Common myeloid progenitor, CD34-positive (primary cell): Measurements from ENCODE around the gene MEIOC.
"Not testable (repeated sequence)": the region's sequence is repeated elsewhere in the genome, so short reads cannot be mapped to it uniquely, and the experiment has no call there.

Experiments
- CTCF ChIA-PET: fragments of 350-600 bp; sonication (Branson Sonifier 250); formaldehyde crosslinking; loops from one replicate; lab custom pipeline; 2021; ENCODE audit warnings: antibody characterized with exemption; lab: Charles Lee
- POLR2A ChIA-PET: fragments of 350-600 bp; sonication (Branson Sonifier 250); formaldehyde crosslinking; loops from one replicate; lab custom pipeline; 2021; ENCODE audit warnings: antibody characterized with exemption; lab: Charles Lee
- DNase-seq, 3 donors: peaks; one replicate each; pipeline versions ENCODE4 v3.0.0 to v3.0.0-alpha.2; 2013
- H3K27ac ChIP-seq, 2 experiments: 1 replicate in 1 of 2; 2 replicates in 1 of 2; pipeline ENCODE4 v1.7.0; 2013; ENCODE audit warnings: inconsistent platforms in 2 of 2, low read length in 2 of 2, mild to moderate bottlenecking in 2 of 2, low read depth in 1 of 2, moderate library complexity in 1 of 2; ENCODE audit not compliant: severe bottlenecking in 2 of 2, insufficient read depth in 1 of 2, poor library complexity in 1 of 2
- H3K27me3 ChIP-seq, 5 experiments: replicated peaks in 2 of 5; 1 replicate in 3 of 5; 2 replicates in 2 of 5; pipeline versions ENCODE4 v1.6.1 to v1.7.0; 2013; ENCODE audit warnings: low read length in 4 of 5, mild to moderate bottlenecking in 2 of 5, moderate library complexity in 2 of 5, inconsistent platforms in 1 of 5; ENCODE audit not compliant: insufficient read depth in 5 of 5, control insufficient read depth in 4 of 5
- H3K36me3 ChIP-seq, 4 experiments: 1 replicate in 2 of 4; 2 replicates in 2 of 4; pipeline versions ENCODE4 v1.6.1 to v1.7.0; 2013; ENCODE audit warnings: low read length in 3 of 4, control low read depth in 1 of 4, mild to moderate bottlenecking in 1 of 4; ENCODE audit not compliant: control insufficient read depth in 4 of 4, insufficient read depth in 4 of 4
- H3K4me1 ChIP-seq, 4 experiments: 1 replicate in 3 of 4; 2 replicates in 1 of 4; pipeline versions ENCODE4 v1.6.1 to v1.7.1; 2013; ENCODE audit warnings: low read length in 3 of 4, mild to moderate bottlenecking in 3 of 4, control low read depth in 1 of 4, inconsistent platforms in 1 of 4, moderate library complexity in 1 of 4; ENCODE audit not compliant: control insufficient read depth in 4 of 4, insufficient read depth in 4 of 4; ENCODE audit errors: control extremely low read depth in 1 of 4
- H3K4me3 ChIP-seq, 7 experiments: 1 replicate in 4 of 7; 2 replicates in 3 of 7; pipeline versions ENCODE4 v1.5.1 to v1.7.0; 2013; ENCODE audit warnings: mild to moderate bottlenecking in 7 of 7, low read length in 6 of 7, moderate library complexity in 6 of 7, inconsistent platforms in 2 of 7, low read depth in 2 of 7, control low read depth in 1 of 7; ENCODE audit not compliant: insufficient read depth in 4 of 7, control insufficient read depth in 1 of 7; ENCODE audit errors: extremely low read depth in 1 of 7
- H3K9me3 ChIP-seq, 5 experiments: 1 replicate in 4 of 5; 2 replicates in 1 of 5; pipeline versions ENCODE4 v1.6.1 to v1.7.1; 2013; ENCODE audit warnings: low read length in 4 of 5, mild to moderate bottlenecking in 2 of 5, inconsistent platforms in 1 of 5, low read depth in 1 of 5, moderate library complexity in 1 of 5; ENCODE audit not compliant: control insufficient read depth in 4 of 5, insufficient read depth in 2 of 5; ENCODE audit errors: control extremely low read depth in 1 of 5
- WGBS: methylation state at CpG from one replicate; pipeline ENCODE4 v1.1.5; 2013; ENCODE audit not compliant: insufficient coverage; 5-methylcytosine and 5-hydroxymethylcytosine counted together

Gene MEIOC

DNA sequence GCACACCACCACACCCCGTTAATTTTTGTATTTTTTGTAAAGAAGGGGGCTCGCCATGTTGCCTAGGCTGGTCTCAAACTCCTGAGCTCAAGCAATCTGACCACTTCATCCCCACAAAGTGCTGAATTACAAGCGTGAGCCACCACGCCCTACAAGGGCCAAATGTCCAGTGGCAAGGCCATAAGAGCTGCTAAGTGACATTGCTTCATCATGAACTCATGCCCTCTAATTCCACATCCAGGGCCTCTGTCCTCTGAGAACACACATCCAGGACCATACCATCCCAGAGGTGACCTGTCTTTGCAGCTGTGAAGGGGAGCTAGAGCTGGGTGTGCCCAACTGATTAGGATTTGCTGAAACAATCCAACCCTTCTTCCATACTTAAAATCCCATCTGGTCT lies 25.6 kb upstream of the MEIOC start:
- 100% methylated on average over 3 of the region's 4 CpGs for WGBS
- POLR2A ChIA-PET: interaction anchor here (0.9 kb wide), 1 partner anchor 13 kb away, joined by 4 read pairs; no protein-coding TSS in a partner anchor
- CTCF ChIA-PET: interaction anchor here (0.9 to 7.6 kb wide), 5 partner anchors 14 to 108 kb away, joined by 3 to 59 read pairs (median 3); no protein-coding TSS in a partner anchor
- no peak for DNase-seq
- peaks cover 0 to 4% (median 0%) of the 10 kb centered on the region in 5 experiments for H3K27me3 ChIP-seq
- no peak overlapping the region for H3K4me3 ChIP-seq
- no peaks in the 10 kb centered on the region for H3K36me3 ChIP-seq
- peaks cover 0 to 7% (median 2%) of the 10 kb centered on the region in 4 experiments for H3K4me1 ChIP-seq
- H3K27ac ChIP-seq: no peak overlapping the region
- no peaks in the 10 kb centered on the region for H3K9me3 ChIP-seq

DNA sequence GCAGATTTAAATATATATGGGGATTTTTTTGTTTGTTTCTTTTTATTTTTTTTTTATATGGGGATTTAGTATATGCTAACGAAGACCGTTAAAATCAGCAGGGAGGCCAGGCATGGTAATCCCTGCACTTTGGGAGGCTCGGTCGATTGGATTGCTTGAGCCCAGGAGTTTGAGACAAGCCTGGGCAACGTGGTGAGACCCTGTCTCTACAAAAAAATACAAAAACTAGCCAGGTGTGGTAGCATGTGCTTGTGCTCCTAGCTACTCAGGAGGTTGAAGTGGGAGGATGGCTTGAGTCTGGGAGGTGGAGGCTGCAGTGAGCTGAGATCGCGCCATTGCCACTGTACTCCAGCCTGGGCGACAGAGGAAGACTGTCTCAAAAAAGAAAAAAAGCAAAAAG lies 22.3 kb upstream of the MEIOC start:
- Histone ChIP-seq H3K4me3 (no peak overlapping the region), H3K27ac (no peak overlapping the region), H3K4me1 (no peaks in the 10 kb centered on the region), H3K9me3 (no peaks in the 10 kb centered on the region), H3K27me3 (peaks cover 0 to 4% (median 0%) of the 10 kb centered on the region in 5 experiments), H3K36me3 (no peaks in the 10 kb centered on the region)
- ChIA-PET POLR2A (interaction anchor here (0.6 to 0.7 kb wide), 2 partner anchors 35 to 117 kb away, joined by 4 to 5 read pairs; no protein-coding TSS in a partner anchor), CTCF (interaction anchor here (0.9 to 7.6 kb wide), 2 partner anchors 100 to 275 kb away, joined by 4 to 59 read pairs; no protein-coding TSS in a partner anchor)
- WGBS: 83% methylated on average over 4 of the region's 8 CpGs
- DNase-seq: no peak

DNA sequence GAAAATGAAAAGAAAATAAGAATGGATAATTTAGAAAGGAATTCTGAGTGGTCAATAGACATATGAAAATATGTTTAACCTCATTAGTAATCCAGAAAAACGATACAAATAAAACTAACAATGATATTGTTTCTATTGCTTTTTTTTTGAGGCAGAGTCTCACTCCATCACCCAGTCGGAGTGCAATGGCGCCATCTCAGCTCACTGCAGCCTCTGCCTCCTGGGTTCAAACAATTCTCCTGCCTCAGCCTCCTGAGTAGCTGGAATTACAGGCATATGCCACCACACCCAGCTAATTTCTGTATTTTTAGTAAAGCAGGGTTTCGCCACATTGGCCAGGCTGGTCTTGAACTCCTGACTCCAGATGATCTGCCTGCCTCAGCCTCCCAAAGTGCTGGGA lies 21.9 kb upstream of the MEIOC start:
- 78% methylated on average over 3 of the region's 4 CpGs for WGBS
- H3K9me3 ChIP-seq, H3K27ac ChIP-seq, POLR2A ChIA-PET, DNase-seq, H3K36me3 ChIP-seq, H3K4me1 ChIP-seq, H3K27me3 ChIP-seq, H3K4me3 ChIP-seq: not testable (repeated sequence)
- CTCF ChIA-PET: interaction anchor here (7.6 kb wide), 1 partner anchor 100 kb away, joined by 59 read pairs; no protein-coding TSS in a partner anchor

DNA sequence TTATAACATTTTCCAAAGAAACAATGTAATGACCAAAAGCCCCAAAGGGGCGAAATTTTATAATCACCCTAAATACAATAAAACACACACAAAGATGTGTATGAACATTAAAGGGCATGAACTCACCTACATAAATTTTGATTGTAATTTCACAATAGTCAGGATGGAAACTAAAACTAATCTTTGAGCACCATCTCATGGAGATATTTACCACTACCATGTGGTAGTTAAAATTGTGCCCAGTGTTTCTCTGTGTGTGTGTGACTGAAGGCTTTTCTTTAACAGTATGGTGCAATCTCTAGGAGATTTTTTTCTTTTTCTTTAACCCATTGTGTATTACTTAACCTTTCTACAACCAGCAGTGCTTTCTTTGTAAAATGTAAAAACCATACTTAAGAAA lies 19.7 kb upstream of the MEIOC start:
- POLR2A ChIA-PET: no interaction called here
- Histone ChIP-seq H3K9me3 (no peaks in the 10 kb centered on the region), H3K36me3 (no peaks in the 10 kb centered on the region), H3K4me3 (no peak overlapping the region), H3K27me3 (peaks cover 0 to 7% (median 0%) of the 10 kb centered on the region in 5 experiments), H3K4me1 (no peaks in the 10 kb centered on the region), H3K27ac (no peak overlapping the region)
- no CpG with 5 or more reads among the region's 1 CpG for WGBS
- DNase-seq: peak; percentile 42 to 69 (median 63)
- CTCF ChIA-PET: interaction anchor here (1.2 to 7.6 kb wide), 6 partner anchors 9 to 103 kb away, joined by 3 to 59 read pairs (median 6); no protein-coding TSS in a partner anchor

DNA sequence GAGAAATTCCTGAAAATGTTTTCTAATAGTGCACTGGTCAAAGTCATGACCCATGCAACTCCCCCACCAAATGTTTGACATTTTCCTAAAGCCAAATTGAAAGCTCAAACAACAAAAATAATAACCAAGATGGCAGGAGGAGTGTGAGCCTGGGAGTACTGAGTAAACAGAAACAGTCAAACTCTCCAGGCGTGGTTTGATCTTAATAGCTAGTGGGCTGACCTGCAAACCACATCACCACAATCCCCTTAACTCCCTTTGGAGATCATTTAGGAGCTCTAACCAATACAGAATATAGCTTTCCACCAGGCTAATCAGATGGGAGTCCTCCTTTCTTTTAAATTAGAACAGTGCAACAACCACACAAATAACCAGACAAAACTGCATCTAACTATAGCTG lies 19.2 kb upstream of the MEIOC start:
- no peak overlapping the region for H3K4me3 ChIP-seq
- ChIA-PET CTCF (interaction anchor here (0.7 to 2.4 kb wide), 7 partner anchors 9 to 114 kb away, joined by 3 to 53 read pairs (median 5); no protein-coding TSS in a partner anchor), POLR2A (interaction anchor here (0.6 kb wide), 1 partner anchor 27 kb away, joined by 3 read pairs; no protein-coding TSS in a partner anchor)
- no peaks in the 10 kb centered on the region for H3K4me1 ChIP-seq
- H3K9me3 ChIP-seq: no peaks in the 10 kb centered on the region
- no peak overlapping the region for H3K27ac ChIP-seq
- WGBS: 83% methylated on average over 1 of the region's 1 CpG
- no peaks in the 10 kb centered on the region for H3K36me3 ChIP-seq
- no peak for DNase-seq
- H3K27me3 ChIP-seq: peaks cover 0 to 3% (median 0%) of the 10 kb centered on the region in 5 experiments

DNA sequence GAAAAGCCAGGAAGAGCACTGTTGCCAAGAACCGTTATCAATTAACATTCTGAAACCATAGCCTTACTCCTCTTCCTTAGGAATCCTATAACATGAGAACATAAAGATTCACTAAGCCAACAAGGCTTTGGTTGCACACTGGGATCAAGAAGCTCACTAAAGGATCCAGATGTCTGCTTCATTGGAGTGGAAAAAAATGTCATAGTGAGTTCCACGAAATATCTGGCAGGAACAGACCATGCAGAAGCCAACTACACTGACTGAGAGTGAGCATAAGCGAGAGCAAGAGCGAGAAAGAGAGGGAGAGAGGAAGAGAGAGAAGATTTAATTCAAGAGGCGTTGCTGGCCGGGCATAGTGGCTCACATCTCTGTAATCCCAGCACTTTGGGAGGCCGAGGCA lies 13.4 kb upstream of the MEIOC start:
- POLR2A ChIA-PET: no interaction called here
- CTCF ChIA-PET: interaction anchor here (1.3 kb wide), 1 partner anchor 24 kb away, joined by 3 read pairs; no protein-coding TSS in a partner anchor
- H3K4me3 ChIP-seq: no peak overlapping the region
- 96% methylated on average over 2 of the region's 7 CpGs for WGBS
- peaks cover 0 to 3% (median 2%) of the 10 kb centered on the region in 5 experiments for H3K27me3 ChIP-seq
- DNase-seq: no peak
- no peaks in the 10 kb centered on the region for H3K9me3 ChIP-seq
- no peaks in the 10 kb centered on the region for H3K4me1 ChIP-seq
- H3K27ac ChIP-seq: no peak overlapping the region
- H3K36me3 ChIP-seq: no peaks in the 10 kb centered on the region

DNA sequence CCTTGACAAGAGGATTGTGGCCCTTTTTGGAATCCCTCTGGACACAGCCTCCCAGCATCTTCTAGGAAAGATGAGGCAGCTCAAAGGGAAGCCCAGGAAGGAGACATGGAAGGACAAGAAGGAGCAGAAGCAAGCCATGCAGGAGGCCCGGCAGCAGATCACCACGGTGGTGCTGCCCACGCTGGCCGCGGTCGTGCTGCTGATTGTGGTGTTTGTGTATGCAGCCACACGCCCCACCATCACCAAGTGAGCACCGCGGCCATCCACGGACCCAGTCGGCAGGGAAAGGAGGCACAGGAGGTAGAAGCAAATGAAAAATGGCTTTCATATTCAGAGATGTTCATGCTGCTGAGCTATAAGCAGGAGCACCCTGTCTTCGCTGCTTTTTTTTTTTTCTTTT lies 10.9 kb upstream of the MEIOC start:
- H3K27me3 ChIP-seq: peaks cover 2 to 12% (median 4%) of the 10 kb centered on the region in 5 experiments
- 95% methylated on average over 12 of the region's 12 CpGs for WGBS

More for the DNA sequence above, 10.9 kb upstream of the MEIOC start:
- no peak overlapping the region for H3K4me3 ChIP-seq
- H3K4me1 ChIP-seq: no peaks in the 10 kb centered on the region
- no peak overlapping the region for H3K27ac ChIP-seq
- ChIA-PET CTCF (interaction anchor here (0.8 to 1.7 kb wide), 3 partner anchors 8 to 14 kb away, joined by 3 to 5 read pairs (median 3); no protein-coding TSS in a partner anchor), POLR2A (interaction anchor here (0.7 kb wide), 1 partner anchor 267 kb away, joined by 4 read pairs; no protein-coding TSS in a partner anchor)
- no peaks in the 10 kb centered on the region for H3K36me3 ChIP-seq
- no peaks in the 10 kb centered on the region for H3K9me3 ChIP-seq
- DNase-seq: no peak
